Trophoblast cell (in vitro differentiated cells and primary cell): ENCODE data around the gene LTA.

Source experiments
- DNase-seq, 2 donors: peaks; one replicate each; pipeline ENCODE4 v3.0.0-alpha.2; 2016
- H2AFZ ChIP-seq: 2 replicates; pipeline ENCODE4 v1.6.1; 2013; ENCODE audit warnings: low read length, moderate library complexity, mild to moderate bottlenecking; ENCODE audit not compliant: insufficient read depth, poor library complexity
- H2AK5ac ChIP-seq: 2 replicates; pipeline ENCODE4 v1.6.1; 2013; ENCODE audit warnings: mild to moderate bottlenecking, low read length
- H2BK120ac ChIP-seq: 2 replicates; pipeline ENCODE4 v1.6.1; 2013; ENCODE audit warnings: low read length, mild to moderate bottlenecking, moderate library complexity; ENCODE audit not compliant: insufficient read depth, poor library complexity
- H2BK12ac ChIP-seq: 2 replicates; pipeline ENCODE4 v1.6.1; 2013; ENCODE audit warnings: mild to moderate bottlenecking, low read length, moderate library complexity
- H2BK5ac ChIP-seq: 2 replicates; pipeline ENCODE4 v1.6.1; 2013; ENCODE audit warnings: low read length, low read depth, moderate library complexity, mild to moderate bottlenecking; ENCODE audit not compliant: poor library complexity
- H3K14ac ChIP-seq: 2 replicates; pipeline ENCODE4 v1.6.1; 2013; ENCODE audit warnings: mild to moderate bottlenecking, low read length
- H3K18ac ChIP-seq: 2 replicates; pipeline ENCODE4 v1.6.1; 2013; ENCODE audit warnings: mild to moderate bottlenecking, low read length
- H3K23ac ChIP-seq: 2 replicates; pipeline ENCODE4 v1.6.1; 2013; ENCODE audit warnings: low read length
- H3K27ac ChIP-seq: 2 replicates; pipeline ENCODE4 v1.5.1; 2013; ENCODE audit warnings: low read depth, mild to moderate bottlenecking, inconsistent platforms, low read length, moderate library complexity
- H3K27me3 ChIP-seq: 2 replicates; pipeline ENCODE4 v1.6.1; 2013; ENCODE audit warnings: inconsistent platforms, mild to moderate bottlenecking, low read length, moderate library complexity; ENCODE audit not compliant: insufficient read depth
- H3K36me3 ChIP-seq, 2 experiments: 1 replicate in 1 of 2; 2 replicates in 1 of 2; pipeline ENCODE4 v1.6.1; 2013; ENCODE audit warnings: low read length in 2 of 2, mild to moderate bottlenecking in 2 of 2, moderate library complexity in 1 of 2; ENCODE audit not compliant: insufficient read depth in 2 of 2, control insufficient read depth in 1 of 2
- H3K4ac ChIP-seq: 2 replicates; pipeline ENCODE4 v1.6.1; 2013; ENCODE audit warnings: low read depth, mild to moderate bottlenecking, low read length, moderate library complexity
- H3K4me1 ChIP-seq, 2 experiments: 1 replicate in 1 of 2; 2 replicates in 1 of 2; pipeline ENCODE4 v1.6.1; 2013; ENCODE audit warnings: low read length in 2 of 2, mild to moderate bottlenecking in 2 of 2, moderate library complexity in 1 of 2; ENCODE audit not compliant: insufficient read depth in 2 of 2, control insufficient read depth in 1 of 2
- H3K4me2 ChIP-seq: 2 replicates; pipeline ENCODE4 v1.6.1; 2013; ENCODE audit warnings: inconsistent platforms, mild to moderate bottlenecking, low read length, moderate library complexity
- H3K4me3 ChIP-seq: 2 replicates; pipeline ENCODE4 v1.5.1; 2013; ENCODE audit warnings: mild to moderate bottlenecking, low read depth, low read length, inconsistent platforms
- H3K79me1 ChIP-seq: one replicate; pipeline ENCODE4 v1.6.1; 2013; ENCODE audit warnings: low read length
- H3K79me2 ChIP-seq: 2 replicates; pipeline ENCODE4 v1.6.1; 2013; ENCODE audit warnings: low read length, mild to moderate bottlenecking; ENCODE audit not compliant: control insufficient read depth, insufficient read depth, poor library complexity
- H3K9ac ChIP-seq: 2 replicates; pipeline ENCODE4 v1.6.1; 2013; ENCODE audit warnings: mild to moderate bottlenecking, low read length
- H3K9me3 ChIP-seq: 2 replicates; pipeline ENCODE4 v1.6.1; 2013; ENCODE audit warnings: low read depth, mild to moderate bottlenecking, control low read depth, inconsistent platforms, low read length; ENCODE audit not compliant: insufficient read depth
- H4K12ac ChIP-seq: 2 replicates; pipeline ENCODE4 v1.6.1; 2013; ENCODE audit warnings: low read depth, mild to moderate bottlenecking, low read length, moderate library complexity
- H4K8ac ChIP-seq: 2 replicates; pipeline ENCODE4 v1.6.1; 2013; ENCODE audit warnings: low read depth, mild to moderate bottlenecking, low read length, moderate library complexity
- H4K91ac ChIP-seq: one replicate; pipeline ENCODE4 v1.6.1; 2013; ENCODE audit warnings: low read depth, mild to moderate bottlenecking, low read length, moderate library complexity
- WGBS: extraction: QIAGEN DNeasy Blood & Tissue Kit; methylation state at CpG from one replicate; pipeline ENCODE4 v1.1.7; 2013; ENCODE audit warnings: missing lambda C conversion rate; ENCODE audit not compliant: insufficient read length, insufficient coverage; ENCODE audit errors: extremely low coverage; 5-methylcytosine and 5-hydroxymethylcytosine counted together

Gene LTA

GRCh38 chr6:31575952-31576685, 4.0 kb downstream of the LTA start:
- Histone ChIP-seq H3K36me3 (no peaks in the 10 kb centered on the region), H2BK120ac (peak overlapping the region; percentile 65), H3K27ac (peak overlapping the region; percentile 23), H3K4me1 (peaks cover 51 to 63% of the 10 kb centered on the region in 2 experiments), H3K14ac (peak overlapping the region; percentile 9), H3K18ac (peak overlapping the region; percentile 5), H3K79me2 (peaks cover 4% of the 10 kb centered on the region), H3K9me3 (no peaks in the 10 kb centered on the region), H2AK5ac (peak overlapping the region; percentile 3), H4K91ac (peak overlapping the region; percentile 75), H2BK12ac (peak overlapping the region; percentile 96), H4K12ac (no peak overlapping the region), H2AFZ (no peak overlapping the region), H3K79me1 (peaks cover 50% of the 10 kb centered on the region), H3K4ac (no peak overlapping the region), H3K4me3 (no peak overlapping the region), H3K23ac (no peak overlapping the region), H3K9ac (no peak overlapping the region), H3K4me2 (peak overlapping the region; percentile 20), H4K8ac (no peak overlapping the region), H3K27me3 (no peaks in the 10 kb centered on the region), H2BK5ac (peak overlapping the region; percentile 38)
- WGBS: 100% methylated on average over 4 of the region's 8 CpGs
- DNase-seq: no peak

GRCh38 chr6:31576897-31577578, 4.9 kb downstream of the LTA start:
- no CpG with 5 or more reads among the region's 19 CpGs for WGBS
- Histone ChIP-seq H3K27ac (no peak overlapping the region), H3K4me3 (no peak overlapping the region)

GRCh38 chr6:31577579-31577966, 5.5 kb downstream of the LTA start:
- no peak for DNase-seq
- H3K79me1 ChIP-seq: peaks cover 50% of the 10 kb centered on the region
- H2BK12ac ChIP-seq: peak overlapping the region; percentile 58
- no peak overlapping the region for H3K4ac ChIP-seq
- H3K4me3 ChIP-seq: no peak overlapping the region
- H3K36me3 ChIP-seq: no peaks in the 10 kb centered on the region
- peak overlapping the region; percentile 75 for H4K91ac ChIP-seq
- no peaks in the 10 kb centered on the region for H3K27me3 ChIP-seq
- H2BK5ac ChIP-seq: peak overlapping the region; percentile 49
- H3K18ac ChIP-seq: peak overlapping the region; percentile 70
- H3K79me2 ChIP-seq: peaks cover 6% of the 10 kb centered on the region
- H4K8ac ChIP-seq: peak overlapping the region; percentile 12
- no peak overlapping the region for H4K12ac ChIP-seq
- H3K23ac ChIP-seq: no peak overlapping the region
- no peak overlapping the region for H3K4me2 ChIP-seq
- H3K4me1 ChIP-seq: peaks cover 60 to 70% of the 10 kb centered on the region in 2 experiments
- no peaks in the 10 kb centered on the region for H3K9me3 ChIP-seq
- peak overlapping the region; percentile 65 for H2BK120ac ChIP-seq
- no CpG with 5 or more reads among the region's 3 CpGs for WGBS
- no peak overlapping the region for H3K9ac ChIP-seq
- H3K14ac ChIP-seq: peak overlapping the region; percentile 41
- H3K27ac ChIP-seq: no peak overlapping the region
- H2AK5ac ChIP-seq: peak overlapping the region; percentile 19
- H2AFZ ChIP-seq: no peak overlapping the region

More at GRCh38 chr6:31576897-31577578, 4.9 kb downstream of the LTA start:
- no peak overlapping the region for H3K23ac ChIP-seq
- H4K91ac ChIP-seq: peak overlapping the region; percentile 75
- no peak overlapping the region for H3K4me2 ChIP-seq
- peaks cover 6% of the 10 kb centered on the region for H3K79me2 ChIP-seq
- no peak for DNase-seq
- H3K18ac ChIP-seq: peak overlapping the region; percentile 70
- peaks cover 59 to 69% of the 10 kb centered on the region in 2 experiments for H3K4me1 ChIP-seq
- peak overlapping the region; percentile 10 for H4K8ac ChIP-seq
- peak overlapping the region; percentile 2 for H3K4ac ChIP-seq
- H3K79me1 ChIP-seq: peaks cover 53% of the 10 kb centered on the region
- peak overlapping the region; percentile 44 for H2AK5ac ChIP-seq
- H3K14ac ChIP-seq: peak overlapping the region; percentile 41
- peak overlapping the region; percentile 65 for H2BK120ac ChIP-seq
- H3K36me3 ChIP-seq: no peaks in the 10 kb centered on the region
- H2BK12ac ChIP-seq: peak overlapping the region; percentile 58
- no peak overlapping the region for H4K12ac ChIP-seq
- peak overlapping the region; percentile 49 for H2BK5ac ChIP-seq
- H3K9ac ChIP-seq: no peak overlapping the region
- no peaks in the 10 kb centered on the region for H3K9me3 ChIP-seq
- no peaks in the 10 kb centered on the region for H3K27me3 ChIP-seq
- H2AFZ ChIP-seq: no peak overlapping the region

- no peaks in the 10 kb centered on the region for H3K36me3 ChIP-seq
- WGBS: no CpG with 5 or more reads among the region's 12 CpGs
Measured at GRCh38 chr6:31578184-31579118, 6.4 kb downstream of the LTA start.

More at GRCh38 chr6:31578184-31579118, 6.4 kb downstream of the LTA start:
- Histone ChIP-seq H4K8ac (no peak overlapping the region), H4K12ac (no peak overlapping the region), H3K18ac (no peak overlapping the region), H3K27ac (peak overlapping the region; percentile 73), H4K91ac (peak overlapping the region; percentile 64), H2BK5ac (peak overlapping the region; percentile 68), H3K9me3 (no peaks in the 10 kb centered on the region), H3K14ac (peak overlapping the region; percentile 12), H3K79me1 (peaks cover 47% of the 10 kb centered on the region), H3K4me2 (peak overlapping the region; percentile 20), H3K4me1 (peaks cover 58 to 65% of the 10 kb centered on the region in 2 experiments), H2AFZ (no peak overlapping the region), H2BK12ac (peak overlapping the region; percentile 60), H3K23ac (no peak overlapping the region), H3K79me2 (peaks cover 6% of the 10 kb centered on the region), H3K4ac (no peak overlapping the region), H2AK5ac (no peak overlapping the region), H3K27me3 (no peaks in the 10 kb centered on the region), H2BK120ac (peak overlapping the region; percentile 78), H3K9ac (no peak overlapping the region), H3K4me3 (no peak overlapping the region)
- peak; percentile 77 to 81 for DNase-seq
